ENCODE data around the gene DNAJA3. TPM values are rescaled to one million over a fixed set of nuclear protein-coding genes. Genes with fewer than 3 reads are reported as not detected.

DNAJA3 gene
- total RNA-seq, 1 experiment from 2014 or later, result 64.1 TPM

DNA sequence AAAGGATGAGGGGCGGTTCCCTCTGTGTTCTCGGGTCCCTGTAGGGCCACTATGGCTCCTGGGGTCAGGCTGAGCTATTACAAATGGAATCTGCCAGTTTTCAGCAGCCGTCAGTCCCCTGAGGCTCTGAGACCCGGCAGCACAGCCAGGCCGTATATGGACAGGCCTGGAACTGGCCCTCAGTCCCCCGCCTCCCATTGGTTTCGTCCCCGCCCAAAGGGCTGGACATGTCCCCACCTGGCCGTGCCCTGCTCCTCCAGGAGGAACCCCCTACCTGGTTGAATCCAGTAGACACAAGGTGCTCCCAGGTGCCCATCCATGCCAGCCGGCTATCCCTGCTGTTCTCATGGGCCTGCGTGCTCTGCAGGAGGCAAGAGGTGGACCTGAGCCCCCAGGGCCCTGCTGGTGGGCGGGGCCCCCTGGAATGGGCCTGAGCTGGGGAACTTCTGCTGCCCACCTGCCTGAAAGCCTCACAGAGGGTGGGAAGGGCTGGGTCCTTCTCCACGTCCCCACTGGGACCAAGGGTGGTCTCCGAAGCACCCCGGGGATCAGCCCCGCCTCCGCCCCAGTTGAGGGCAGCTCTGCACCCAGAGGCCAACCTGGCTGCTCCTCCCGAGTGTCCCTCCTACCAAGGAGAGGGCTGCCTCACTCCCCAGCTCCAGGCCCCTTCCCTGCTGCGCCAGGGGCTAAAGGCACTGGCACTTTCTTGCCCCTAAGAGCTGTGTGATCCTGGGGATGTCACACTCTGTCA is 37.2 kb upstream of the DNAJA3 start:
- DNase-seq (ENCODE audit: low spot score) (no peak), ATAC-seq (no peak)
- ChIA-PET CTCF (interaction anchor here (0.9 to 9.6 kb wide), 13 partner anchors 10 to 135 kb away, joined by 3 to 316 read pairs (median 8); partner anchors contain the start of gene PAM16), POLR2A (interaction anchor here (0.8 to 1.1 kb wide), 4 partner anchors 8 to 15 kb away, joined by 3 to 5 read pairs (median 4); no protein-coding TSS in a partner anchor)
- TF ChIP-seq NFE2L1 (CRISPR knock-in tag; IDR thresholded peaks at IDR 0.05), result no peak
- TF ChIP-seq, protein P1, sequence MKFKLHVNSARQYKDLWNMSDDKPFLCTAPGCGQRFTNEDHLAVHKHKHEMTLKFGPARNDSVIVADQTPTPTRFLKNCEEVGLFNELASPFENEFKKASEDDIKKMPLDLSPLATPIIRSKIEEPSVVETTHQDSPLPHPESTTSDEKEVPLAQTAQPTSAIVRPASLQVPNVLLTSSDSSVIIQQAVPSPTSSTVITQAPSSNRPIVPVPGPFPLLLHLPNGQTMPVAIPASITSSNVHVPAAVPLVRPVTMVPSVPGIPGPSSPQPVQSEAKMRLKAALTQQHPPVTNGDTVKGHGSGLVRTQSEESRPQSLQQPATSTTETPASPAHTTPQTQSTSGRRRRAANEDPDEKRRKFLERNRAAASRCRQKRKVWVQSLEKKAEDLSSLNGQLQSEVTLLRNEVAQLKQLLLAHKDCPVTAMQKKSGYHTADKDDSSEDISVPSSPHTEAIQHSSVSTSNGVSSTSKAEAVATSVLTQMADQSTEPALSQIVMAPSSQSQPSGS (CRISPR knock-in tag; IDR thresholded peaks at IDR 0.05; ENCODE audit: borderline replicate concordance, low read depth), result no peak
- Mint-ChIP-seq H3K4me1 (peaks cover 43% of the 10 kb centered on the region), H3K9me3 (no peaks in the 10 kb centered on the region), H3K4me3 (no peak overlapping the region), H3K36me3 (no peaks in the 10 kb centered on the region), H3K27me3 (ENCODE audit: low read depth) (no peaks in the 10 kb centered on the region), H3K27ac (no peak overlapping the region)

DNA sequence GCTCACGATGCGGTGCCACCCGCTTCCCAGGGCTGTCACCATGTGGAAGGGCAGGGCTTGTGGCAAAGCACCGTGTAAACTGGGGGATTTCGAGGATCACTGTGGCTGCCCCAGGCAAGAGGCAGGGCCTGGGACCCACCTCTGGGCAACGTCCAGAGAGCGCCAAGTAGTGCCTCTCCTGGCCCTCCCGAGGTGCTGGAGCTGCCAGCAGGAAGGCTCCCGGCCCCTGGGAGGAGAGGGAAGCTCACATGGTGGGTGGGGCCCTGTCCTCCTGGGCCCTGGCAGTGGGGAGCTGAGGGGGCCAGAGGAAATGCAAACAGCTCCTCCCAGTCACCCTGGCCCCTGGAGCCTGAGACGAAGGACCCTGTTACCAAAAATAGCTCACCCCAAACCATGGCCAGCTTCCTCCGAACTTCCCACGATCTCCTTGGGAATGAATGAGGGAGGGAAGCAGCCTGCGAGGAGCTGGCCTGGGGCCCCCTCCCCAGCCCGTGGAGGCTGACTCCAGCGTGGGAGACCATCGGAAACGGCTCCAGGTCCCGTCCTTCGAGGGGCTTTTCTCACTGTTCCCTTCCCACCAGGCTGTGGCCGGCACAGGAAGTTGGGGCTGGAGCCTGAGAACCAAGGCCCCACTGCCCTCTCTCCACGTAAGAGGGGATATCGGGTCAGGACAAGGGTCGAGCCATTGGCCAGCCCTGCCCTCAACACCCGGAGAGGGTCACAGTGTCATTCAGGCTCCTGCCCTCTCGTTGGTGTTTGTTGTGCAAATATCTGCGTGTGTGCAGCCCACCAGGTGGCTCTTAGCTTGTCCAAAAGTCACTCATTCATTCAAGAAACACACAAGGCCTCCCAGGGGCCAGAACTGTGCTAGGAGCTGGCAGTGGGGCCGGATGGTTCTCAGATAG is 36.4 kb upstream of the DNAJA3 start:
- Mint-ChIP-seq H3K9me3 (no peaks in the 10 kb centered on the region), H3K4me3 (no peak overlapping the region), H3K36me3 (no peaks in the 10 kb centered on the region), H3K27me3 (ENCODE audit: low read depth) (no peaks in the 10 kb centered on the region), H3K27ac (peak overlapping the region; percentile 63), H3K4me1 (peaks cover 45% of the 10 kb centered on the region)
- TF ChIP-seq JUN (CRISPR knock-in tag; IDR thresholded peaks at IDR 0.05) (no peak), SOX15 (CRISPR knock-in tag; IDR thresholded peaks at IDR 0.05) (no peak)
- TF ChIP-seq, protein P2, sequence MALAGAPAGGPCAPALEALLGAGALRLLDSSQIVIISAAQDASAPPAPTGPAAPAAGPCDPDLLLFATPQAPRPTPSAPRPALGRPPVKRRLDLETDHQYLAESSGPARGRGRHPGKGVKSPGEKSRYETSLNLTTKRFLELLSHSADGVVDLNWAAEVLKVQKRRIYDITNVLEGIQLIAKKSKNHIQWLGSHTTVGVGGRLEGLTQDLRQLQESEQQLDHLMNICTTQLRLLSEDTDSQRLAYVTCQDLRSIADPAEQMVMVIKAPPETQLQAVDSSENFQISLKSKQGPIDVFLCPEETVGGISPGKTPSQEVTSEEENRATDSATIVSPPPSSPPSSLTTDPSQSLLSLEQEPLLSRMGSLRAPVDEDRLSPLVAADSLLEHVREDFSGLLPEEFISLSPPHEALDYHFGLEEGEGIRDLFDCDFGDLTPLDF (CRISPR knock-in tag; IDR thresholded peaks at IDR 0.05), result no peak
- ChIA-PET POLR2A (interaction anchor here (0.8 to 1.6 kb wide), 5 partner anchors 9 to 20 kb away, joined by 3 to 5 read pairs (median 4); no protein-coding TSS in a partner anchor), CTCF (interaction anchor here (0.7 to 9.6 kb wide), 16 partner anchors 11 to 136 kb away, joined by 3 to 316 read pairs (median 6); partner anchors contain the start of gene PAM16)
- ATAC-seq (no peak), DNase-seq (ENCODE audit: low spot score) (peak; percentile 14)

DNA sequence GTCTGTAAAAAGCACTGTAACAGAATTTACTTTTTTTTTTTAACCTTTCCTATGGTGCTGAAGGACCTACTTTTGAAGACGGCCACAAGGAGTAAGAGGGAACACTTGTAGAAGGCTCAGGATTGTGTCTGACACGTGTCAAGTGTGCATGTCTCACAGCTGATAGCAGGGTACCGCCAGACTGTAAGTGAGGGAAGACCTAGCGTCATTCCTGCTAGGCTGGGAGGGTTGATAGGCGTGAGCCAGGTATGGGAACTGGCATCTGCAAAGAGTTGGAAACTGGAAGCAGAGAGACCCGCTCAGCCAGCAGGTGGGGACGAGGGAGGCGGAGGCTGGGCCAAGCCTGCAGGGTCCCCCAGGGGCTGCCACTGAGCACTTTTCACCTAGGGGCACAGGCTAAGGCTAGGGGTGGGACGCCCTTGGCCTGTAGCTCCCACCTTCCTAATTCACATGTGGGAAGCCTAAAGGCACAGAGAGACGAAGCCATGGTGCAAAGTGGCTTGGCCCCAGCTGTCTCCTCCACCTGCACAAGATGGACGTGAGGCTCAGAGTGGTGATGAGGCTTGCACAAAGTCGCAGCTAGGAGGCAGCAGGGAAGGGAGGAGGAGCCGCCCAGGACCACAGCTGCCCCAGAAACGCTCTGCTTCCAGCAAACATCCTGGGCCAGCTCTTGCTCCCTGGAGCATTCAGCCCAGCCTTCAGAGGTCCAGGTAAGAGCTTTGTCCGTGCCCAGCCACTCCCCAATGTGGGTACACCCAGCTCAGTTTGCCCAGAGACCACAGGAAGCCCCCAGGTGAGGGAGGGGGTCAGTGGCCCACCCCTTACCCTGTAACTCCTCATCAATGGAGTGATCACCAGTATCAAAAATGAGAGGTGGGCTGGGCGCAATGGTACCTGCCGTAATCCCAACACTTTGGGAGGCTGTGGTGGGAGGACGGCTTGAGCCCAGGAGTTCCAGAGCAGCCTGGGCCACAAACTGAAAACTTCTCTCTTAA is 35.1 kb upstream of the DNAJA3 start:
- H3K36me3 Mint-ChIP-seq, result peaks cover 1% of the 10 kb centered on the region; the same call in 1 of the 2 replicates
- H3K9me3 Mint-ChIP-seq, result no peaks in the 10 kb centered on the region
- H3K4me3 Mint-ChIP-seq, result no peak overlapping the region
- H3K27me3 Mint-ChIP-seq (ENCODE audit: low read depth), result no peaks in the 10 kb centered on the region
- DNase-seq (ENCODE audit: low spot score), result peak; percentile 62
- peaks cover 48% of the 10 kb centered on the region for H3K4me1 Mint-ChIP-seq
- no peak for TF ChIP-seq MLX (CRISPR knock-in tag; IDR thresholded peaks at IDR 0.05)
- 0 out of 2 replicates have a peak, but pooled peaks have one; percentile 39 for TF ChIP-seq FOXP1 (CRISPR knock-in tag; IDR thresholded peaks at IDR 0.05; ENCODE audit: borderline replicate concordance)
- peak; percentile 17 for ATAC-seq
- H3K27ac Mint-ChIP-seq, result peak overlapping the region; percentile 83
- POLR2A ChIA-PET, result interaction anchor here (0.6 to 3.2 kb wide), 5 partner anchors 9 to 278 kb away, joined by 3 to 25 read pairs (median 3); no protein-coding TSS in a partner anchor
- CTCF ChIA-PET, result interaction anchor here (0.5 to 9.6 kb wide), 19 partner anchors 9 to 431 kb away, joined by 3 to 316 read pairs (median 6); partner anchors contain the start of genes PAM16 and TFAP4
